Measurements from ENCODE around the gene GNG5.

GRCh38 chr1:84488107-84488506 lies 18.3 kb downstream of the GNG5 start:
- TF ChIP-seq POLR2A (IDR thresholded peaks at IDR 0.05; ENCODE audit: borderline replicate concordance, extremely low read depth, insufficient read depth, insufficient read length), result no peak
- no peak for TF ChIP-seq CTCF (IDR thresholded peaks at IDR 0.05 in 2 of 3, conservative IDR thresholded peaks at IDR 0.05 in 1 of 3; ENCODE audit: borderline replicate concordance in 1 of 3, insufficient read depth in 1 of 3, low read depth in 2 of 3, low read length in 2 of 3)
- TF ChIP-seq POLR2AphosphoS5 (IDR thresholded peaks at IDR 0.05; ENCODE audit: low read depth, low read length), result no peak
- TF ChIP-seq RAD21 (IDR thresholded peaks at IDR 0.05; ENCODE audit: low read depth), result no peak
- no peak for TF ChIP-seq SRF (IDR thresholded peaks at IDR 0.05; ENCODE audit: low read depth)
- no peak for TF ChIP-seq EZH2 (IDR thresholded peaks at IDR 0.05)
- no peak for TF ChIP-seq CBX3 (IDR thresholded peaks at IDR 0.05; ENCODE audit: low read depth)
- no peak for TF ChIP-seq MAX (IDR thresholded peaks at IDR 0.05)
- no peak for TF ChIP-seq EZH2phosphoT487 (IDR thresholded peaks at IDR 0.05; ENCODE audit: borderline replicate concordance)
- no peak for TF ChIP-seq JUND (IDR thresholded peaks at IDR 0.05)
